Upper lobe of left lung (tissue), 6 donors: ENCODE results near the gene KLF16. TPM values are rescaled to one million over a fixed set of nuclear protein-coding genes. Genes with fewer than 3 reads are reported as not detected.

Experiments
- ATAC-seq, 2 donors: fragments of 200-7000 bp; cut with Tn5 transposase; one replicate each; pipeline ENCODE4 v1.9.1; 2022; ENCODE audit warnings: mild to moderate bottlenecking in 2 of 2, moderate library complexity in 2 of 2; ENCODE audit not compliant: low FRiP score in 2 of 2
- DNase-seq, 2 donors: peaks; one replicate each; pipeline ENCODE4 v3.0.0-alpha.2; 2019 to 2020
- H3K27ac ChIP-seq, 4 donors: fragments of 200-600 bp; sonication (generic); one replicate each; pipeline ENCODE4 v1.5.1; 2016 to 2019
- H3K27me3 ChIP-seq, 4 donors: fragments of 200-600 bp; sonication (generic); one replicate each; pipeline ENCODE4 v1.5.1; 2017 to 2019
- H3K36me3 ChIP-seq, 4 donors: fragments of 200-600 bp; sonication (generic); one replicate each; pipeline ENCODE4 v1.5.1; 2016 to 2019
- H3K4me1 ChIP-seq, 4 donors: fragments of 200-600 bp; sonication (generic); one replicate each; pipeline ENCODE4 v1.5.1; 2018 to 2019
- H3K4me3 ChIP-seq, 4 donors: fragments of 200-600 bp; sonication (generic); one replicate each; pipeline ENCODE4 v1.5.1; 2017 to 2019; ENCODE audit warnings: mild to moderate bottlenecking in 2 of 4, moderate library complexity in 1 of 4
- H3K9me3 ChIP-seq, 4 donors: fragments of 200-600 bp; sonication (generic); one replicate each; pipeline ENCODE4 v1.5.1; 2018 to 2019
- EP300 ChIP-seq, 4 donors: sonication (generic); formaldehyde crosslinking; IDR thresholded peaks; one replicate each; pipeline ENCODE4 v1.5.1; 2017; ENCODE audit warnings: antibody characterized with exemption in 4 of 4, control low read depth in 2 of 4
- POLR2A ChIP-seq, 4 donors: fragments of 450-650 bp; IDR thresholded peaks; one replicate each; pipeline ENCODE4 v1.5.1; 2016 to 2017; ENCODE audit warnings: antibody characterized with exemption in 4 of 4, mild to moderate bottlenecking in 2 of 4
- POLR2AphosphoS5 ChIP-seq, 2 donors: sonication (generic); formaldehyde crosslinking; IDR thresholded peaks; one replicate each; pipeline ENCODE4 v1.5.1; 2017; ENCODE audit warnings: antibody characterized with exemption in 2 of 2
- WGBS, 2 donors: methylation state at CpG; one replicate each; pipeline ENCODE4 v1.1.5; 2017 to 2018; 5-methylcytosine and 5-hydroxymethylcytosine counted together
- total RNA-seq, 6 donors: library from RNA; depleted of rRNA in 4 of 6; stranded (reverse); fragments of >200 nt in 4 of 6; gene quantifications; one replicate each; pipeline versions ENCODE4 v1.1.0 to v1.2.1, GENCODE V29; 2016 to 2021
- TF ChIP-seq, protein P1 (sequence below), 6 experiments: fragments of 450-650 bp in 4 of 6; fragments of 200-600 bp in 2 of 6; sonication (generic) in 2 of 6; IDR thresholded peaks; one replicate each; pipeline ENCODE4 v1.5.1; 2016 to 2019; ENCODE audit warnings: antibody characterized with exemption in 6 of 6
- donor health status: DM: no; HTN: no; CAD: no; lungs with moderate emphysema.
- donor health status: DM: no; HTN: yes; CAD: no; lungs with severe emphysema.

KLF16 gene
- total RNA-seq, 6 donors from 2014 or later = 6.9 to 39.9 (median 16.4) TPM

DNA sequence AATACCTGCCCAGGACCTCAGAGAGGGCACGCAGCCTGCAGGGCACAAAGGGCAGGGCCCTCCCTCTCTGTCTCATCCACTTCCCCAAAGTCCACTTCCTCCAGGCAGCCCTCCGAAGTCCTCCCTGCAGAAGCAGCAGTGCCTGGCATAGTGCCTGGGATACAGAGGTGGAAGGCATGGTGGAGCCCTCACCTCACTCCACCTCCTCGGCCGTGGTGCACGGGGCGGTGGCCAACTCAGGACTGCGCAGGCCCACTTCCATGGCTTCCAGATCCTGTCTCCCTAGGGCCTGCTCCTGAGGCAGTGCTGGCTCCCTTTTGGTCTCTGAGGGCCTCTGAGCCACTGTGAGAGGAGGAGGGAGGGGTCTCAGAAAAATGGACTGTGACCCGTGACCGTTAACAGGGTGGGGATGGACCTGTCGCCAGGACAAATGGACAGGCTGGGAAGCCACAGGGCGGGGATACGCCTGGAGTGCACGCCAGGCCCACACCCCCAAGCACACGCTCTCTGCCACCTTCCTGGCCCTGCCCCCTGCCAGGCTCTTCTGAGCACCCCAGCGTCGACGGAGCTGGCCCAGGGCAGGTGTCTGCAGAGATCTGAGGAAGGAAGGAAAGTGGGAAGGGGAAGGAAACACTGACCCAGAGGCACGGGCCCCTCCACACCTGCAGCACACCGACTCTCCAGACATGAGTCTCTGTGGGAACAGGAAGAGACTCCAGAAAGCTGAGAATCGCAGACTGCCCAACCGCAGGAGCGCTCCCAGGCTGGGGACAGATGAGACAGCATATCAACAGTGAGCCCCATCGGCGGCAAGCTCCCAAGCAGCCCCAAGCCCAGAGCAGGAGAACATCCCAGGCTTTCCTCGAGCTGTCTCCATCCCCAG, 23.5 kb downstream of the KLF16 start:
- Histone ChIP-seq H3K27me3 (no peaks in the 10 kb centered on the region), H3K4me3 (no peak overlapping the region), H3K9me3 (no peaks in the 10 kb centered on the region), H3K4me1 (peaks cover 51 to 97% (median 57%) of the 10 kb centered on the region in 4 donors), H3K27ac (peak overlapping the region; percentile 43 to 71 (median 53)), H3K36me3 (peaks cover 0 to 21% (median 3%) of the 10 kb centered on the region in 4 donors)
- 64 to 69% methylated on average over 16 to 25 of the region's 25 CpGs for WGBS, 2 donors
- no peak for TF ChIP-seq EP300 (IDR thresholded peaks at IDR 0.05)
- TF ChIP-seq POLR2A (IDR thresholded peaks at IDR 0.05) = no peak
- TF ChIP-seq, protein P1, sequence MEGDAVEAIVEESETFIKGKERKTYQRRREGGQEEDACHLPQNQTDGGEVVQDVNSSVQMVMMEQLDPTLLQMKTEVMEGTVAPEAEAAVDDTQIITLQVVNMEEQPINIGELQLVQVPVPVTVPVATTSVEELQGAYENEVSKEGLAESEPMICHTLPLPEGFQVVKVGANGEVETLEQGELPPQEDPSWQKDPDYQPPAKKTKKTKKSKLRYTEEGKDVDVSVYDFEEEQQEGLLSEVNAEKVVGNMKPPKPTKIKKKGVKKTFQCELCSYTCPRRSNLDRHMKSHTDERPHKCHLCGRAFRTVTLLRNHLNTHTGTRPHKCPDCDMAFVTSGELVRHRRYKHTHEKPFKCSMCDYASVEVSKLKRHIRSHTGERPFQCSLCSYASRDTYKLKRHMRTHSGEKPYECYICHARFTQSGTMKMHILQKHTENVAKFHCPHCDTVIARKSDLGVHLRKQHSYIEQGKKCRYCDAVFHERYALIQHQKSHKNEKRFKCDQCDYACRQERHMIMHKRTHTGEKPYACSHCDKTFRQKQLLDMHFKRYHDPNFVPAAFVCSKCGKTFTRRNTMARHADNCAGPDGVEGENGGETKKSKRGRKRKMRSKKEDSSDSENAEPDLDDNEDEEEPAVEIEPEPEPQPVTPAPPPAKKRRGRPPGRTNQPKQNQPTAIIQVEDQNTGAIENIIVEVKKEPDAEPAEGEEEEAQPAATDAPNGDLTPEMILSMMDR (IDR thresholded peaks at IDR 0.05) = no peak
- no peak for TF ChIP-seq POLR2AphosphoS5 (IDR thresholded peaks at IDR 0.05)
- ATAC-seq = no peak
- peak in 1 of 2 donors; percentile 77 for DNase-seq

DNA sequence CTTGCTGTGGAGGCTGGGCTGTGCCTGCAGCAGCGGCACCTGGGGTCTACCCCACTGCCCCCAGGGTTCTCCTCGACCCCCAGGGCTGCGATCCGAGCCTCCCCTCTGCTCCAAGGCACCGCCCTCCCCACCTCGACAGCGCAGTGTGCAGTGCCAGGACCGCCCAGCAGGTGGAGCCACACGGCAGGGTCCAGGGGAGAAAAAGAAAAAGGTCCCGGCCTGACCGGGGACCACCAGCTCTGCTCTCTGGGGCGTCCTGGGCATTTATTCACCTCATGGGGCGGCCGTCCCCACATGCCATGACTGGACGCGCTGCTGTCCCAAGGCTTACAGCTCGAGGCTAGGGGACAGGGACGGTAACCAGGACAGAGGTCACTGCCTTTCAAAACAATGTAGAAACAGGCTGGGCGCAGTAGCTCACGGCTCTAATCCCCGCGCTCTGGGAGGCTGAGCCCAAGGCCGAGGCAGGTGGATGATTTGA, 25.7 kb downstream of the KLF16 start:
- H3K4me1 ChIP-seq = peaks cover 29 to 93% (median 52%) of the 10 kb centered on the region in 4 donors
- ATAC-seq = peak; percentile 58 to 68

DNA sequence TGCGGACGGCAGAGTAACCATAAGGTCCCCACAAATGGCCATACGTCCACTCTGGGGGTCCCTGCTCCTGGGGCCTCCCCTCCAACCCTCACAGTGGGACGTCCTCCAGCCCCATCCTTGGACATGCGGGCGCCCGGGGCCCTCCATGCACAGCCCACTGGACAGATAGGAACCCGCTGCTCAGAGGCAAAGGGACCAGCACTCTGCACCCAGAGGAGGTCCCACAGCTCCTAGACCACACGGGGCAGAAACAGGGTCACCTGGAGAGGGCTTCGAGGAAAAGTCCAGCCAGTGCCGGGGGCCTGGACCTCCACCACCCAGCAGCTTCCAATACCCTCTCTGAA, 26.2 kb downstream of the KLF16 start:
- Histone ChIP-seq H3K36me3 (peaks cover 0 to 17% (median 5%) of the 10 kb centered on the region in 4 donors), H3K4me3 (no peak overlapping the region), H3K4me1 (peaks cover 24 to 88% (median 49%) of the 10 kb centered on the region in 4 donors), H3K27ac (peak overlapping the region in 1 of 4 donors; percentile 55), H3K9me3 (no peaks in the 10 kb centered on the region), H3K27me3 (no peaks in the 10 kb centered on the region)
- 71 to 79% methylated on average over 4 to 5 of the region's 11 CpGs for WGBS, 2 donors
- DNase-seq = peak in 1 of 2 donors; percentile 52
- ATAC-seq = no peak
- TF ChIP-seq POLR2AphosphoS5 (IDR thresholded peaks at IDR 0.05) (no peak), EP300 (IDR thresholded peaks at IDR 0.05) (no peak), POLR2A (IDR thresholded peaks at IDR 0.05) (no peak)
- TF ChIP-seq, protein P1 (IDR thresholded peaks at IDR 0.05) = no peak

More for the DNA sequence above, 25.7 kb downstream of the KLF16 start:
- WGBS, 2 donors = 49 to 62% methylated on average over 13 to 20 of the region's 23 CpGs
- no peak for TF ChIP-seq POLR2A (IDR thresholded peaks at IDR 0.05)
- TF ChIP-seq, protein P1 (IDR thresholded peaks at IDR 0.05) = peak; percentile 78 to 90 (median 86)
- TF ChIP-seq POLR2AphosphoS5 (IDR thresholded peaks at IDR 0.05) = no peak
- Histone ChIP-seq H3K36me3 (peaks cover 0 to 14% (median 5%) of the 10 kb centered on the region in 4 donors), H3K27ac (peak overlapping the region in 2 of 4 donors; percentile 22 to 55), H3K27me3 (no peaks in the 10 kb centered on the region), H3K9me3 (no peaks in the 10 kb centered on the region), H3K4me3 (no peak overlapping the region)
- DNase-seq = peak in 1 of 2 donors; percentile 92

DNA sequence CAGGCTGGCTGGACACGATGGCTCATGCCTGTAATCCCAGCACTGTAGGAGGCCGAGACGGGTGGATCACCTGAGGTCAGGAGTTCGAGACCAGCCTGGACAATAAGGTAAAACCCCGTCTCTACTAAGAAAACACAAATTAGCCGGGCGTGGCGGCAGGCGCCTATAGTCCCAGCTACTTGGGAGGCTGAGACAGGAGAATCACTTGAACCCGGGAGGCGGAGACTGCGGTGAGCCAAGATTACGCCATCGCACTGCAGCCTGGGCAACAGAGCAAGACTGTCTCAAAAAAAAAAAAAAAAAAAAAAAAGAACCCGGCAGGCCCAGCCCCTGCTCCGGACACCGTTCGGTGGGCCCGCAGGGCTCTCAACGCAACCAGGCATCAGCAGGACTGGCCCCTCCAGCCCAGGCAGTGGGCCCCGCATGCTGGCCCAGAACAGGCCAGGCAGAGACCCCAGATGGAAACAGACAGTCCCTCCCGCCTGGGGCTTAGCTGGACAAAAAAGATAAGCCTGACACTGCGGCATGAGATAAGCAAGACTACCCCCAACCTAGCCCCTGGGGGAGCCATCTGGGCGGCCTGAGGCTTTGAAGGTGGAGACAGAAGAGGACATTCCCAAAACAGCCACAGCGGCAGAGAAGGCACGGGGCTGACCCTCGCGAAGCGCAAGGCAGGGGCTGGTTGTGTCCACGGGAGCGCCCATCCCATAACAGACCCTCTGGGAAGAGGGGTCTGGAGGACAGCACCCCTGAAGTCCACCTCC, 26.7 kb downstream of the KLF16 start:
- Histone ChIP-seq H3K36me3 (peaks cover 0 to 20% (median 5%) of the 10 kb centered on the region in 4 donors), H3K27ac (no peak overlapping the region), H3K4me3 (no peak overlapping the region), H3K4me1 (peaks cover 23 to 84% (median 46%) of the 10 kb centered on the region in 4 donors), H3K27me3 (no peaks in the 10 kb centered on the region), H3K9me3 (no peaks in the 10 kb centered on the region)
- no peak for TF ChIP-seq EP300 (IDR thresholded peaks at IDR 0.05)
- TF ChIP-seq POLR2A (IDR thresholded peaks at IDR 0.05) = no peak
- TF ChIP-seq, protein P1 (IDR thresholded peaks at IDR 0.05) = no peak
- WGBS, 2 donors = 90 to 92% methylated on average over 22 to 31 of the region's 31 CpGs
- peak in 1 of 2 donors; percentile 50 for DNase-seq
- ATAC-seq = no peak
